SK-N-SH treated with all-trans-retinoic acid at 6 μM for 48 hours (cell line): ENCODE data around the gene IMP4.
A peak's percentile ranks its signal among the peaks of the same experiment; 100 is the strongest.

ENCODE experiments used
- ATAC-seq: fragments of 200-7000 bp; cut with Tn5 transposase; 3 replicates; pipeline ENCODE4 v1.9.1; 2020; ENCODE audit warnings: mild to moderate bottlenecking, moderate library complexity
- ARNTL ChIP-seq: fragments of 450-650 bp; formaldehyde crosslinking; IDR thresholded peaks from 2 replicates; pipeline ENCODE4 v1.5.0; 2020; ENCODE audit warnings: low read depth, mild to moderate bottlenecking, moderate library complexity, borderline replicate concordance
- CSDC2 ChIP-seq: fragments of 250-450 bp; sonication (Bioruptor Pico); IDR thresholded peaks from 2 replicates; pipeline ENCODE4 v1.5.0; 2020; ENCODE audit warnings: mild to moderate bottlenecking, moderate library complexity
- ESRRG ChIP-seq: fragments of 250-450 bp; sonication (Bioruptor Pico); IDR thresholded peaks from 2 replicates; pipeline ENCODE4 v1.6.1; 2021; ENCODE audit warnings: mild to moderate bottlenecking
- GLIS3 ChIP-seq: fragments of 250-450 bp; sonication (Bioruptor Pico); IDR thresholded peaks from 2 replicates; pipeline ENCODE4 v1.5.0; 2020; ENCODE audit warnings: mild to moderate bottlenecking, moderate library complexity
- OSR1 ChIP-seq: fragments of 250-450 bp; sonication (Bioruptor Pico); IDR thresholded peaks from 2 replicates; pipeline ENCODE4 v1.8.0; 2022; ENCODE audit warnings: moderate library complexity, mild to moderate bottlenecking, inconsistent platforms
- PPARA ChIP-seq: fragments of 250-450 bp; sonication (Bioruptor Pico); IDR thresholded peaks from 2 replicates; pipeline ENCODE4 v1.5.0; 2020; ENCODE audit warnings: mild to moderate bottlenecking, borderline replicate concordance
- RARB ChIP-seq: fragments of 250-450 bp; sonication (Bioruptor Pico); IDR thresholded peaks from 2 replicates; pipeline ENCODE4 v1.8.0; 2021; ENCODE audit warnings: mild to moderate bottlenecking, moderate library complexity
- SNAI2 ChIP-seq: fragments of 250-450 bp; sonication (Bioruptor Pico); IDR thresholded peaks from 2 replicates; pipeline ENCODE4 v1.5.0; 2020; ENCODE audit warnings: mild to moderate bottlenecking, moderate library complexity
- TCF4 ChIP-seq: fragments of 250-450 bp; sonication (Bioruptor Pico); IDR thresholded peaks from 2 replicates; pipeline ENCODE4 v1.8.0; 2021; ENCODE audit warnings: mild to moderate bottlenecking, moderate library complexity, borderline replicate concordance
- TOX ChIP-seq: fragments of 250-450 bp; sonication (Bioruptor Pico); IDR thresholded peaks from 2 replicates; pipeline ENCODE4 v1.8.0; 2021; ENCODE audit warnings: mild to moderate bottlenecking, moderate library complexity, borderline replicate concordance
- ZC3H10 ChIP-seq: fragments of 250-450 bp; sonication (Bioruptor Pico); IDR thresholded peaks from 2 replicates; pipeline ENCODE4 v1.5.1; 2021; ENCODE audit warnings: mild to moderate bottlenecking, moderate library complexity
- ZFP3 ChIP-seq: fragments of 250-450 bp; sonication (Bioruptor Pico); IDR thresholded peaks from 2 replicates; pipeline ENCODE4 v1.5.0; 2020; ENCODE audit warnings: mild to moderate bottlenecking, moderate library complexity
- ZFP30 ChIP-seq: fragments of 450-650 bp; formaldehyde crosslinking; IDR thresholded peaks from 2 replicates; pipeline ENCODE4 v1.5.0; 2022; ENCODE audit warnings: mild to moderate bottlenecking, moderate library complexity
- ZNF565 ChIP-seq: fragments of 450-650 bp; formaldehyde crosslinking; conservative IDR thresholded peaks from 2 replicates; pipeline ENCODE4 v1.5.0; 2020; ENCODE audit warnings: low read depth, mild to moderate bottlenecking, moderate library complexity
- ZNF70 ChIP-seq: fragments of 450-650 bp; formaldehyde crosslinking; IDR thresholded peaks from 2 replicates; pipeline ENCODE4 v1.5.0; 2020; ENCODE audit warnings: mild to moderate bottlenecking, moderate library complexity
- ZNF8 ChIP-seq: fragments of 450-650 bp; formaldehyde crosslinking; IDR thresholded peaks from 2 replicates; pipeline ENCODE4 v1.5.0; 2020; ENCODE audit warnings: mild to moderate bottlenecking, moderate library complexity
- TF ChIP-seq, protein P1 (sequence below): fragments of 250-450 bp; sonication (Bioruptor Pico); IDR thresholded peaks from 2 replicates; pipeline ENCODE4 v1.5.1; 2021; ENCODE audit warnings: mild to moderate bottlenecking, moderate library complexity
- TF ChIP-seq, protein P2 (sequence below): fragments of 250-450 bp; sonication (Bioruptor Pico); IDR thresholded peaks from 2 replicates; pipeline ENCODE4 v1.8.0; 2021; ENCODE audit warnings: low read depth, mild to moderate bottlenecking, moderate library complexity, borderline replicate concordance
- TF ChIP-seq, protein P3 (sequence below): fragments of 250-450 bp; sonication (Bioruptor Pico); IDR thresholded peaks from 2 replicates; pipeline ENCODE4 v1.5.1; 2020; ENCODE audit warnings: low read depth, mild to moderate bottlenecking, moderate library complexity
- TF ChIP-seq, protein P4 (sequence below): fragments of 250-450 bp; sonication (Bioruptor Pico); IDR thresholded peaks from 2 replicates; pipeline ENCODE4 v1.8.0; 2020; ENCODE audit warnings: mild to moderate bottlenecking, moderate library complexity, borderline replicate concordance
- TF ChIP-seq, protein P5 (sequence below): fragments of 250-450 bp; sonication (Bioruptor Pico); IDR thresholded peaks from 2 replicates; pipeline ENCODE4 v1.5.0; 2020; ENCODE audit warnings: mild to moderate bottlenecking, moderate library complexity

IMP4 gene

DNA sequence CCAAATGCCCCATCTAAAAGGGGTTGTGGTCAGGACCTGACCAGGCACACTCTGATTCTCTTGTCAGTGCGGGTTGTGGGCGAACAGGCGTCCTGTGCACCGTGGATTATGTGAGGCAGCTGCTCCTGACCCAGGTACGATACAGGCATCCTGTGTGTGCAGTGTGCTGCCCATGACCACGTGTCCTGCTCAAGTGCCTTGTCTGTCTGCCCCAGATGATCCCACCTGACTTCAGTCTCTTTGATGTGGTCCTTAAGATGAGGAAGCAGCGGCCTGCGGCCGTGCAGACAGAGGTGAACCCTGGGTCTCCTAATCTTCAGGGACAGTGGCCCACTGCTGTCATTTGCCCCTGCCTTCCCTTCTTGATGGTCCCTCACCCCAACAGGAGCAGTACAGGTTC, 27.8 kb downstream of the IMP4 start (continued):
- TF ChIP-seq ESRRG (CRISPR knock-in tag) (no peak), GLIS3 (CRISPR knock-in tag) (no peak), ARNTL (CRISPR knock-in tag) (no peak), SNAI2 (CRISPR knock-in tag) (no peak)
- TF ChIP-seq, all 23 proteins: peak for 0

DNA sequence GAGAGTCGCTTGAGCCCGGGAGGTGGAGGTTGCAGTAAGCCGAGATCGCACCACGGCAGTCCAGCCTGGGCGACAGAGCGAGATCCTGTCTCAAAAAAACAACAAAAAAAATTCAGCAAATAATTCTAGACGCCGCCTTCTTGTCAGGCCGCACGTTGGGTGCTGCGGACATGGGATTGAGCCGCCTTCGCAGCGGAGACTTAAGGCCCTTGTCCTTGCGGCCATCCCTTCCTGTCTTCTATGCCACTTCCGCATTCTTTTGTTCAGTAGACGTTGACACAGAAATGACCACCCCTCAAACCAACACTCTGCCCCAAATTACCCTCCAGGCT, 29.0 kb downstream of the IMP4 start:
- TF ChIP-seq ARNTL (CRISPR knock-in tag) (no peak), TOX (no peak), ZFP3 (CRISPR knock-in tag) (no peak), PPARA (CRISPR knock-in tag) (no peak), ZNF70 (CRISPR knock-in tag) (no peak), ESRRG (CRISPR knock-in tag) (no peak), SNAI2 (CRISPR knock-in tag) (no peak), ZNF8 (CRISPR knock-in tag) (no peak), ZFP30 (CRISPR knock-in tag) (no peak), TCF4 (CRISPR knock-in tag) (no peak), ZC3H10 (no peak), OSR1 (CRISPR knock-in tag) (no peak), ZNF565 (CRISPR knock-in tag) (no peak)
- TF ChIP-seq, protein P1, sequence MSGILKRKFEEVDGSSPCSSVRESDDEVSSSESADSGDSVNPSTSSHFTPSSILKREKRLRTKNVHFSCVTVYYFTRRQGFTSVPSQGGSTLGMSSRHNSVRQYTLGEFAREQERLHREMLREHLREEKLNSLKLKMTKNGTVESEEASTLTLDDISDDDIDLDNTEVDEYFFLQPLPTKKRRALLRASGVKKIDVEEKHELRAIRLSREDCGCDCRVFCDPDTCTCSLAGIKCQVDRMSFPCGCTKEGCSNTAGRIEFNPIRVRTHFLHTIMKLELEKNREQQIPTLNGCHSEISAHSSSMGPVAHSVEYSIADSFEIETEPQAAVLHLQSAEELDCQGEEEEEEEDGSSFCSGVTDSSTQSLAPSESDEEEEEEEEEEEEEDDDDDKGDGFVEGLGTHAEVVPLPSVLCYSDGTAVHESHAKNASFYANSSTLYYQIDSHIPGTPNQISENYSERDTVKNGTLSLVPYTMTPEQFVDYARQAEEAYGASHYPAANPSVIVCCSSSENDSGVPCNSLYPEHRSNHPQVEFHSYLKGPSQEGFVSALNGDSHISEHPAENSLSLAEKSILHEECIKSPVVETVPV (CRISPR knock-in tag) = no peak
- TF ChIP-seq, protein P2, sequence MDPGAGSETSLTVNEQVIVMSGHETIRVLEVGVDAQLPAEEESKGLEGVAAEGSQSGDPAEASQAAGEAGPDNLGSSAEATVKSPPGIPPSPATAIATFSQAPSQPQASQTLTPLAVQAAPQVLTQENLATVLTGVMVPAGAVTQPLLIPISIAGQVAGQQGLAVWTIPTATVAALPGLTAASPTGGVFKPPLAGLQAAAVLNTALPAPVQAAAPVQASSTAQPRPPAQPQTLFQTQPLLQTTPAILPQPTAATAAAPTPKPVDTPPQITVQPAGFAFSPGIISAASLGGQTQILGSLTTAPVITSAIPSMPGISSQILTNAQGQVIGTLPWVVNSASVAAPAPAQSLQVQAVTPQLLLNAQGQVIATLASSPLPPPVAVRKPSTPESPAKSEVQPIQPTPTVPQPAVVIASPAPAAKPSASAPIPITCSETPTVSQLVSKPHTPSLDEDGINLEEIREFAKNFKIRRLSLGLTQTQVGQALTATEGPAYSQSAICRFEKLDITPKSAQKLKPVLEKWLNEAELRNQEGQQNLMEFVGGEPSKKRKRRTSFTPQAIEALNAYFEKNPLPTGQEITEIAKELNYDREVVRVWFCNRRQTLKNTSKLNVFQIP = no peak
- TF ChIP-seq, protein P3, sequence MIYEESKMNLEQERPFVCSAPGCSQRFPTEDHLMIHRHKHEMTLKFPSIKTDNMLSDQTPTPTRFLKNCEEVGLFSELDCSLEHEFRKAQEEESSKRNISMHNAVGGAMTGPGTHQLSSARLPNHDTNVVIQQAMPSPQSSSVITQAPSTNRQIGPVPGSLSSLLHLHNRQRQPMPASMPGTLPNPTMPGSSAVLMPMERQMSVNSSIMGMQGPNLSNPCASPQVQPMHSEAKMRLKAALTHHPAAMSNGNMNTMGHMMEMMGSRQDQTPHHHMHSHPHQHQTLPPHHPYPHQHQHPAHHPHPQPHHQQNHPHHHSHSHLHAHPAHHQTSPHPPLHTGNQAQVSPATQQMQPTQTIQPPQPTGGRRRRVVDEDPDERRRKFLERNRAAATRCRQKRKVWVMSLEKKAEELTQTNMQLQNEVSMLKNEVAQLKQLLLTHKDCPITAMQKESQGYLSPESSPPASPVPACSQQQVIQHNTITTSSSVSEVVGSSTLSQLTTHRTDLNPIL (CRISPR knock-in tag) = no peak
- TF ChIP-seq, protein P4, sequence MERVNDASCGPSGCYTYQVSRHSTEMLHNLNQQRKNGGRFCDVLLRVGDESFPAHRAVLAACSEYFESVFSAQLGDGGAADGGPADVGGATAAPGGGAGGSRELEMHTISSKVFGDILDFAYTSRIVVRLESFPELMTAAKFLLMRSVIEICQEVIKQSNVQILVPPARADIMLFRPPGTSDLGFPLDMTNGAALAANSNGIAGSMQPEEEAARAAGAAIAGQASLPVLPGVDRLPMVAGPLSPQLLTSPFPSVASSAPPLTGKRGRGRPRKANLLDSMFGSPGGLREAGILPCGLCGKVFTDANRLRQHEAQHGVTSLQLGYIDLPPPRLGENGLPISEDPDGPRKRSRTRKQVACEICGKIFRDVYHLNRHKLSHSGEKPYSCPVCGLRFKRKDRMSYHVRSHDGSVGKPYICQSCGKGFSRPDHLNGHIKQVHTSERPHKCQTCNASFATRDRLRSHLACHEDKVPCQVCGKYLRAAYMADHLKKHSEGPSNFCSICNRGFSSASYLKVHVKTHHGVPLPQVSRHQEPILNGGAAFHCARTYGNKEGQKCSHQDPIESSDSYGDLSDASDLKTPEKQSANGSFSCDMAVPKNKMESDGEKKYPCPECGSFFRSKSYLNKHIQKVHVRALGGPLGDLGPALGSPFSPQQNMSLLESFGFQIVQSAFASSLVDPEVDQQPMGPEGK = no peak
- TF ChIP-seq, protein P5, sequence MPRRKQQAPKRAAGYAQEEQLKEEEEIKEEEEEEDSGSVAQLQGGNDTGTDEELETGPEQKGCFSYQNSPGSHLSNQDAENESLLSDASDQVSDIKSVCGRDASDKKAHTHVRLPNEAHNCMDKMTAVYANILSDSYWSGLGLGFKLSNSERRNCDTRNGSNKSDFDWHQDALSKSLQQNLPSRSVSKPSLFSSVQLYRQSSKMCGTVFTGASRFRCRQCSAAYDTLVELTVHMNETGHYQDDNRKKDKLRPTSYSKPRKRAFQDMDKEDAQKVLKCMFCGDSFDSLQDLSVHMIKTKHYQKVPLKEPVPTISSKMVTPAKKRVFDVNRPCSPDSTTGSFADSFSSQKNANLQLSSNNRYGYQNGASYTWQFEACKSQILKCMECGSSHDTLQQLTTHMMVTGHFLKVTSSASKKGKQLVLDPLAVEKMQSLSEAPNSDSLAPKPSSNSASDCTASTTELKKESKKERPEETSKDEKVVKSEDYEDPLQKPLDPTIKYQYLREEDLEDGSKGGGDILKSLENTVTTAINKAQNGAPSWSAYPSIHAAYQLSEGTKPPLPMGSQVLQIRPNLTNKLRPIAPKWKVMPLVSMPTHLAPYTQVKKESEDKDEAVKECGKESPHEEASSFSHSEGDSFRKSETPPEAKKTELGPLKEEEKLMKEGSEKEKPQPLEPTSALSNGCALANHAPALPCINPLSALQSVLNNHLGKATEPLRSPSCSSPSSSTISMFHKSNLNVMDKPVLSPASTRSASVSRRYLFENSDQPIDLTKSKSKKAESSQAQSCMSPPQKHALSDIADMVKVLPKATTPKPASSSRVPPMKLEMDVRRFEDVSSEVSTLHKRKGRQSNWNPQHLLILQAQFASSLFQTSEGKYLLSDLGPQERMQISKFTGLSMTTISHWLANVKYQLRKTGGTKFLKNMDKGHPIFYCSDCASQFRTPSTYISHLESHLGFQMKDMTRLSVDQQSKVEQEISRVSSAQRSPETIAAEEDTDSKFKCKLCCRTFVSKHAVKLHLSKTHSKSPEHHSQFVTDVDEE (CRISPR knock-in tag) = no peak
- ATAC-seq = peak; percentile 47

DNA sequence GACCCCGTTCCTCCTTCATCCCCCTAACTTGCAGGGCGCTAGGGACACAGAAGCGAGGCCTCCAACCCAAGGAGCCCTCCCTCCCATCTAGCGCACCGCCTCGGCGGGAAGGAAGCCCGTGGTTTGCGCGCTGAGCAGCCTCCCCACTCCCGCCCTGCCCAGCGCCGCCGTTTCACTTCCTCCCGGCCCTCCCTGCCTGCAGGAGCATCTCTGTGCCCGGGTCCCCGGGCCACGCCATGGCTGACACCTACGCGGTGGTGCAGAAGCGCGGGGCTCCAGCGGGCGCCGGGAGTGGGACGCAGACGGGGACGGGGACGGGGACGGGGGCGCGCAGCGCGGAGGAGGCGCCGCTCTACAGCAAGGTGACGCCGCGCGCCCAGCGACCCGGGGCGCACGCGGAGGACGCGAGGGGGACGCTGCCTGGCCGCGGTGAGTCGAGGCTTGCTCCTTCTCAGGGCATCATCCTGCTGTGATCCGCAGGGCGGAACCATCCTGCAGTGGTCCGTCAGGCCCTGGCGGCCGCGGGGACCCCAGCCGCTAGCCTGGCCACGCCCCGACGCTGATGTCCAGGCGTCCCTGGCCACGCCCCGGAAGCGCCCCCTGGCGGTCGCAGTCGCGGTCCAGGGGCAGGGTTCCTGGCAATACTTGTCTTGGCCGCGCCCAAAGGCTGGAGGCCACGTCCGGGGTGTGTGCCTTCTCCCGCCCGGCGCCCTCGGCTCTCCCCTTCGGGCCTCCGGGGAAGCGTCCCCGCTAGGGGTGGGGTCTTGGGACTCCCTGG, 29.5 kb downstream of the IMP4 start:
- TF ChIP-seq ESRRG (CRISPR knock-in tag) (no peak), CSDC2 (CRISPR knock-in tag) (no peak), TOX (no peak), RARB (CRISPR knock-in tag) (no peak), ZNF70 (CRISPR knock-in tag) (0 out of 2 replicates have a peak, but pooled peaks have one; percentile 25)
- TF ChIP-seq, protein P5 (CRISPR knock-in tag) = 0 out of 2 replicates have a peak, but pooled peaks have one; percentile 31

More for the DNA sequence above, 29.5 kb downstream of the IMP4 start:
- ATAC-seq = peak; percentile 96
